ENCODE measurements around the gene TEF.

TEF gene

DNA sequence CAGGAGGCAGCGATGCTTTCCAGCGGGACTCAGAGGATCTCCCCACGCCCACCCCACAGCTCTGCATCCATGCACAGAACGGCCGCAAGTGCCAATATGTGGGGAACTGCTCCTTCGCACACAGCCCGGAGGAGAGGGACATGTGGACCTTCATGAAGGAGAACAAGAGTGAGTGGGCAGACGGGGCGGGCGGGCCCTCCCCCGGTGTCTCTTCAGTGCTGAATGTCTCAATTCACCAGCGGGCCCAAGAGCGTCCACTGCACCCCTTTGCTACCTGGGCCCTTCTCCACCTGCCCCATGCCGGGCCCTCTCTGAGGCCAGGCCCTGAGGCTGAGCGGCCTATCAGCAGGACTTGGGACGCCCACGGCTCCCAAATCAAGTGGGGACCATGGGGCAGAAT lies 25.8 kb upstream of the TEF start:
- no peak for DNase-seq

GRCh38 chr22:41356430-41357028 lies 25.2 kb upstream of the TEF start:
- no peak for DNase-seq

DNA sequence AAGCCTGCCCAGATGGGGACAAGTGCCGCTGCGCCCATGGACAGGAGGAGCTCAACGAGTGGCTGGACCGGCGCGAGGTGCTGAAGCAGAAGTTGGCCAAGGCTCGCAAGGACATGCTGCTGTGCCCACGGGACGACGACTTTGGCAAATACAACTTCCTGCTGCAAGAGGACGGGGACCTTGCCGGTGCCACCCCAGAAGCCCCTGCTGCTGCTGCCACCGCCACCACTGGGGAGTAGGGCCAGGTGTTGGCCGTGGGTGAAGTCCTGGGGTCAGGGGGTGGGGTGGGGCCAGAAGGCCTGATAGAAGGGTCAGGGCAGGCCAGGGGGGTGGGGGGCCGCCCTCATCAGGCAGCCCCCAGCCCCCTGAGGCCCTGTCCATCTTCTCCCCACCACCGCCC lies 24.6 kb upstream of the TEF start:
- no peak for DNase-seq

DNA sequence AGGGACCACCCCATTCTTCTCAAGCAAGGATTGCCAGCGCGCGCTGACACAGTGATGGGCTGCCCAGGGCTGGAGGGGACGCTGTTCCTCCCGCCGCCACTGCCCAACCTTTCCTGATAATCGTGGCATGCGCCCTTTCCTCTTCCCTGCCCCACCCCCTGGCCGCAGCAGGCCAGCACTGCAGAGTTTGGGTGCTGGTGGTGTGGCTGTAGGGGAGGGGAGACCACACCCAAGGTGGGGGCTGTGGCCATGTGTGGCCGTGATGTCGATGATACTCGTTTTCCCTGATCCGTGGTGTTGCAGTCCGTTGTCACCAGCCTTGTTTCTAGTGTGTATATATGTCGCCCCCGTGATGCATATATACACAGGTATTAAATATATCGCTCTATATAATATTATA lies 22.8 kb upstream of the TEF start:
- DNase-seq, result no peak

DNA sequence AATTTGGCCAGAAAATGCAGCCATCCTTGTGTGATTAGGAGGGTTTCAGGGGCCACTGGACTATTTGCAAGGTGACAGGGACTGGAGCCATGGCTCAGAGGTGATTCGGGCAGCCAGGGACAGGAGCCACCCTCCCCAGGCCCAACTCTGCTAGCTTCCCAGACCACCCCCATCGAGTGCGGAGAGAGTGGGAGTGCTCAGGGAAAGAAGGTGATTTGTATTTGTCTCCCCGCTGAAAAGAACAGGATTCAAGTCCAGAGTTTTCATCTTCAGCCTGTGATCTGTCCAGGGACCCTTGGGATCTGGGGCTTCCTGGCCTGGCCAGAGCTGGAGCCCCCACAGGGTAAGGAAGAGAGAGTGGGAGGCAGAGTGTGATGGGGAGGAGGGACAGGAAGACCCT lies 22.4 kb upstream of the TEF start:
- no peak for DNase-seq

GRCh38 chr22:41360126-41360525 lies 21.6 kb upstream of the TEF start:
- DNase-seq, result no peak

DNA sequence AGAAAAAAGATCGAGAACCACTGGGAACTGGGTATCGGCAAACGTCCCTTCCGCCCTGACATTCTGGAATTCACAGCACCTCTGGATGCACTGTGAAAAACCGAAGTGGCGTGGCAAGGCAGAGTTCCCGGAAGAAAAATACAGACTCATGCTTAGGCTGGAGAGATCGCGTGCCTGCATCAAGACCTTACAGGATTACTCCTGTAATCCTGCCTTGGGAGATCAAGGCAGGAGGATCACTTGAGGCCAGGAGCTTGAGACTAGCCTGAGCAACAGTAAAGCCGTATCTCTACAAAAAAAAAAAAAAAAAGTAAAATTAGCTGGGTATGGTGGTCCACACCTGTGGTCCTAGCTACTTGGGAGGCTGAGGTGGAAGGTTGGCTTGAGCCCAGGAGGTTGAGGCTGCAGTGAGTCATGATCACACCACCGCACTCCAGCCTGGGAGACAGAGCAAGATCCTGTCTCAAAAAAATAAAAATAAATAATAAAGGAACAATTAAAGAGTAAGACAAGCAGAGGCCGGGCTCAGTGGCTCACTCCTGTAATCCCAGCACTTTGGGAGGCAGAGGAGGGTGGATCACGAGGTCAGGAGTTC lies 19.9 kb upstream of the TEF start:
- DNase-seq, result no peak

DNA sequence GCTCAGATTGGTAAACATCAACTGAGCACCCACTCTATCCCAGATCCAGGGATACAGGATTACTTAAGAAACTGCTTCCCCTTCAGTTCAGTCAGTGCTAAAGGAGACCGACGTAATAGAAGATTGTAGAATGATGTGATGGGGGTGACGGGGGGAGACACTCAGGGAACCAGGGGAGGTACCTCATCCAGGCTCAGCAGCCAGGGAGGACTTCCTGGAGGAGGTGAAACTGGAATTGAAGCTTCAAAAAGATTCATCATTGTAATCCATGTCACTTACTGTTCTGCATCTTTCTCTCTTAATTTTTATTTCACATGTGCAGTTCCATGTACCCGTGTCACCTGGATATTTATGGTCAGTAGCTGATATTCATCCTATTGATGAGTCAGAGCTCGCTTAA lies 19.1 kb upstream of the TEF start:
- DNase-seq, result no peak

DNA sequence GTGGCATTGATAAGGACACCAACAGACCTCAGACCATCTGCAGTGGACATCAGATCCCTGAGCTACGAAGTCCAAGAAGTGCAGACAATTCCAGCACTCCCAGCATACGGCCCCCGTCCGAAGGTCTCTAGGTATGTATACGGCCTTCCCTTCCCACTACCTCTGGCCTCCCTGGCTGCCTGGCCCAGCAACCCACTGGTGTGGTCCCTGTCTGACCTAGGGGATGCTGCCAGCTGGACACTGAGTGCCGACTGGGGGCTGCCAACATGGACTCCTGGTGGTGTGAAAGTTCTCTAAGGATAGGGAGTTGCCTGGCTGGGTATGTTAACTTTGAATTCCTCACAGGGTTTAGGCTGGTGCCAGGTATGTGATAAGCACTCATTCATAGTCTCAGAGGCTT lies 17.5 kb upstream of the TEF start:
- DNase-seq, result no peak

DNA sequence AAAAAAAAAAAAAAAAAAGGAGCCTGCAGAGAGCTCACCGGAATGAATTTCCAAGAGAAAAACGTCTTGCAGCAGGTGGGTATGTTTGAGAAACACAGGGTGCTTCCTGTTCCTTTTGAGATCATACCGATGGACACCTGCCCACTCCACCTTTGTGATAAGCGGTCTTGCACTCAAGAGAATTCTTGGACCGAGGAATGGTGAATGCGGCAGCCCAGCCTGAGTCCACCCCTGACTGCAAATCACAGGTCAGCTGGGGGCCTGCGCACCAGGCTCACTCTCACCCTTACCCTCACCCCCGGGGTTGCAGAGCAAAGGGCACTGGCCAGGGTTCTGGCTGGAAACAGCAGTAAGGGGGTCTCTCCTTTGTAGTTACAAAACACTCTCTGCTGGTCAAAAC lies 16.8 kb upstream of the TEF start:
- no peak for DNase-seq

- no peak for DNase-seq
Measured at GRCh38 chr22:41365425-41365824, 16.3 kb upstream of the TEF start.

DNA sequence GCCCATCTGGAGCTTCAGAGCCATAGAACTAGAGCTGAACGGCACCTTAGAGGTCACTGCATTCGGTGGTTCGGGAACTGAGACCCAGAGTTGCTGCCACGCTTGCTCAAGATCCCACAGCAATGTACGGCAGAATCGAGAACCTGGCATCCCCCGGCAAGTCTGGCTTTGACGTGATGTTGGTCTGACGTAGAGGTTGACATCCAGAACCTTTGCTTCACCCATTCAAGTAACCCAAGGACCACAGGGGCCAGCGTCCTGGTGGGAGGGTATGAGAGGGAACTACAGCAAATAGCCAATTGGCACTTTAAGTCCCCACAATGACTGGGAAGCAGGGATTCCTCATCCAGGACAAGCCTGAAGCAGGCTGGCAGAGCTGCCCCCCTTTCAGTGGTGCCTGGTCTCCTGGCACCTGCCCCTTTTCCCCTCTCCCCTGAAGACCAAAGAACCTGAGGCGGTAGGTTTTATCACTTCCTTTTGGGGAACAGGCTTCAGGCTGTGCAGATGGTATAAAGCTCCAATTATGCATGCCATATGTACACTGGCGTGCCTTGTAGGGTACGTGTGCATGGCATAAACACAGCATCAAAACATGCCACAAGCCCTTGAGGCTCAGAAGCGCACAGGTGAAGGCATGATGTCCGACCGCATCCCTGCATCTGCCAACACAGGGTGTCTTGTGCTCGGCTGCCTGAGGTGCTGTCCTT lies 15.3 kb upstream of the TEF start:
- no peak for DNase-seq

DNA sequence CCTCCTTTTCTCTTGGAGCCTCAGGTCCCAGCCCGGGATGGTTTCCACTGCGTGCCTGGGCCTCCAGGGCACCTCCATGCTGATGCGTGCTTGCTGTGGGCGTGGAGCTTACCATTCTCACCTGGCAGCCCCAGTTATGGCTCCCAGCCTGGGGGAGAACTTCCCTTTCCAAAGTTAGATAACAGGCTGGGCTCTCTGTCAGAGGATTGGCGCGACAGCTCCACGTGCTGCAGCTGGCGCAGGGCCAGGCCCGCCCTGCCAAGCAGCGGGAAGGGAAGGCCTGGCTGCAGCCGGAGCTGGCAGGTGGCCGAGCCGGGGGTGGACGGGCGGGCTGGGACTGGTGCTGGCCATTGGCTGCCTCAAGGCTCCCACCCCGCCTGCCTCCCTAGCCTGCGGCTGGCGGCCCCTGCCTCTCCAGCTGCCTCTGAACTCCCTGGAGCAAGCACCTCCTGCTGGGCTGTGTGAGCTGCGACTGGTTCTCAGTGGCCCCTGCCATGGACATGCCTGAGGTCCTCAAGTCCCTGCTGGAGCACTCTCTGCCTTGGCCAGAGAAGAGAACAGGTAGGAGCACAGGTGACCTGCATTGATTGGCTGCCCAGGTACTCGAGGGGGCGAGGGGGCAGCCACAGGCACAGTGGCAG lies 14.6 kb upstream of the TEF start:
- peak; percentile 98 for DNase-seq

- peak; percentile 73 for DNase-seq
Measured at GRCh38 chr22:41367680-41368542, 13.8 kb upstream of the TEF start.

- peak; percentile 47 for DNase-seq
Measured at GRCh38 chr22:41368543-41369423, 13.0 kb upstream of the TEF start.

GRCh38 chr22:41369424-41369745 lies 12.4 kb upstream of the TEF start:
- no peak for DNase-seq

GRCh38 chr22:41369837-41370236 lies 11.9 kb upstream of the TEF start:
- DNase-seq, result no peak

DNA sequence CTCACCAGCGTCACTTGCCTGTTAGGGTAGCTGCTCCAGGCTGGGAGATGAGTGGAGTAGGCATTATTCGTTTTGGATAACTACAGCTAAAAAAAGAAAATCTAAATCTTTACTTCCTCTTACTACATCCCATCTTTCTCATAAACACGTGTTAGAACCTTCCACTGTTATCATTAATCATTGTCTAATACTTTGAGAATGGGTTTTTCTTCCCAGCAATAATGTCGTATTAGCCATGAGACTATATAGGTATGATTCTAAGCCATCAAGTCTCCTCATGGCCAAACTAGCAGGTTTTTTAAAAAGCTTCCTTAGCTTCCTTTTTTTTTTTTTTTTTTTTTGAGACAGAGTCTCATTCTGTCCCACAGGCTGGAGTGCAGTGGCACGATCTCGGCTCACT lies 3.9 kb upstream of the TEF start:
- no peak for DNase-seq

GRCh38 chr22:41380993-41381328 lies 781 bp upstream of the TEF start:
- DNase-seq, result no peak

- peak; percentile 80 for DNase-seq
Measured at GRCh38 chr22:41382098-41382578, 396 bp downstream of the TEF start.

GRCh38 chr22:41382610-41383009 lies 868 bp downstream of the TEF start:
- DNase-seq, result peak; percentile 30

GRCh38 chr22:41383085-41383484 lies 1.3 kb downstream of the TEF start:
- no peak for DNase-seq

All from midbrain (tissue), 1 donor.